Adrenal gland (tissue), 12 donors: ENCODE data around the gene MAPKBP1. TPM values are rescaled to one million over a fixed set of nuclear protein-coding genes. Genes with fewer than 3 reads are reported as not detected.

Experiments used
- DNase-seq, 7 donors: peaks; one replicate each; pipeline ENCODE4 v3.0.0-alpha.2; 2019 to 2020
- H3K27ac ChIP-seq, 5 donors: fragments of 200-600 bp; sonication (generic) in 4 of 5; 1 replicate in 3 of 5; 2 replicates in 2 of 5; pipeline versions ENCODE4 v1.5.1 to v1.8.0; 2016 to 2020; ENCODE audit warnings: mild to moderate bottlenecking in 1 of 5
- H3K27me3 ChIP-seq: fragments of 200-600 bp; 2 replicates; pipeline ENCODE4 v1.8.0; 2021
- H3K36me3 ChIP-seq, 2 donors: fragments of 200-600 bp; replicated peaks in 1 of 2; 1 replicate in 1 of 2; 2 replicates in 1 of 2; pipeline versions ENCODE4 v1.5.1 to v1.8.0; 2018 to 2022
- H3K4me1 ChIP-seq, 2 donors: fragments of 200-600 bp; replicated peaks in 1 of 2; 1 replicate in 1 of 2; 2 replicates in 1 of 2; pipeline versions ENCODE4 v1.5.1 to v1.8.0; 2018 to 2021
- H3K4me3 ChIP-seq, 4 donors: fragments of 200-600 bp; sonication (generic) in 3 of 4; one replicate each; pipeline ENCODE4 v1.5.1; 2016 to 2018
- H3K9me3 ChIP-seq, 3 donors: fragments of 200-600 bp; sonication (generic) in 1 of 3; replicated peaks in 1 of 3; 1 replicate in 2 of 3; 2 replicates in 1 of 3; pipeline versions ENCODE4 v1.5.1 to v1.8.0; 2016 to 2021
- POLR2A ChIP-seq, 2 donors: fragments of 450-650 bp; IDR thresholded peaks; one replicate each; pipeline ENCODE4 v1.6.1; 2017; ENCODE audit warnings: antibody characterized with exemption in 2 of 2, mild to moderate bottlenecking in 2 of 2, moderate library complexity in 1 of 2
- WGBS, 4 donors: extraction: QIAGEN DNeasy Blood & Tissue Kit in 2 of 4; methylation state at CpG; one replicate each; pipeline versions ENCODE4 v1.1.5 to v1.1.7; 2013 to 2017; 5-methylcytosine and 5-hydroxymethylcytosine counted together
- intact Hi-C, 2 donors: fragments of 100-400 bp; cut with DNase I; formaldehyde crosslinking; loops; one replicate each; pipeline versions ENCODE4 v1.14.1 to v1.15.0; 2022 to 2023
- polyA plus RNA-seq, 3 donors: library from polyadenylated mRNA; stranded (reverse); fragments of 200-250 nt in 2 of 3; fragments of 350-450 nt in 1 of 3; fragmentation: Illumina TruSeq in 1 of 3; extraction: RNeasy Lipid Tissue Mini Kit (QIAGEN cat#74804) in 1 of 3; gene quantifications; one replicate each; pipeline ENCODE4 v1.2.3, GENCODE V29; 2013 to 2014
- total RNA-seq, 9 donors: library from RNA; depleted of rRNA in 4 of 9; stranded (reverse); fragments of >200 nt in 4 of 9; fragments of 120-200 nt in 1 of 9; fragmentation: NEBNext Ultra II Directional in 1 of 9; extraction: Animal tissue kit (Norgen Biotek cat#: 25700) in 1 of 9; gene quantifications; one replicate each; pipeline versions ENCODE4 v1.1.0 to v1.2.4, GENCODE V29; 2013 to 2023
- TF ChIP-seq, protein P1 (sequence below), 6 experiments: fragments of 450-650 bp in 4 of 6; fragments of 200-600 bp in 2 of 6; sonication (generic) in 1 of 6; IDR thresholded peaks; 1 replicate in 5 of 6; 2 replicates in 1 of 6; pipeline versions ENCODE4 v1.5.1 to v1.8.0; 2016 to 2021; ENCODE audit warnings: antibody characterized with exemption in 6 of 6, mild to moderate bottlenecking in 2 of 6, moderate library complexity in 1 of 6
- donor health status: healthy with polysubstance abuse.
- donor health status: Bipolar disorder and iron deficiency.
- donor health status: DM: yes; HTN: yes; CAD: no.
- donor health status: DM: no; HTN: no; CAD: no.
- donor health status: DM: no; HTN: no; CAD: no.
- donor health status: DM: yes; HTN: yes; CAD: no.

Gene MAPKBP1
- total and polyA plus RNA-seq, 12 donors: 10.1 to 60.7 (median 22.8) TPM

DNA sequence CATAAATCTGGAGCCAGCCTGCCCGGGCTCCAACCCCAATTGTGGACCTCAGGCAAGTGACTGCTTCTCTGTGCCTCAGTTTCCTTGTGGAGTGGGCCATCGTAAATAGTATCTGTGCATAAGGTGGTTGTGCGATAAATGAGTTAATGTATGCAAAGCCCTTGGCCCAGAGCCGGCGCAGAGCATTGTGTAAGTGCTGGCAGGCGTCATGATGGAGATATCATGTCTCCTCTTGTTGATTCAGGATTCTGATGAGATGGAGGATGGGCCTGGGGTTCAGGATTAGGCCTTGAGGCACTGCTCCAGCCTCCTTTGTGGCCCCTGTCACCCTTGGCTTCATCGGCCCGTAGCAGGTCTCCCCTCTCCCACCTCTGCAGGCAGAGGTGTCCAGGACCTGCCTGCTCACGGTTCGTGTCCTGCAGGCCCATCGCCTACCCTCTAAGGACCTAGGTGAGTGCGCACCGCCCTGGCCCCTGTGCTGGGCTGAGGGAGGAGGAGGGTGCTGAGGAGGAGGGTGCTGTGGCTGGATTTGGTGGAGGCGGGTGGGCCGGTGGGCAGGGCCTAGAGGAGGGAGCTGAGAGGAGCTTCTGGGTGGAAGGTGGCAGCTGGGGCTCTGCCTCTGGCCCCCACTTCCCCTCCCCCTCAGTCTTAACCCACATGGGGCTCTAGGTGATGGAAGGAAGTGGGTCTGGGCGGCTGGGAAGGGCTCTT lies 65.7 kb downstream of the MAPKBP1 start:
- Histone ChIP-seq H3K36me3 (peaks cover 0 to 3% of the 10 kb centered on the region in 2 donors), H3K27me3 (no peaks in the 10 kb centered on the region), H3K4me1 (no peaks in the 10 kb centered on the region), H3K4me3 (no peak overlapping the region), H3K27ac (no peak overlapping the region), H3K9me3 (no peaks in the 10 kb centered on the region)
- 94 to 98% (median 95%) methylated on average over 9 to 16 of the region's 16 CpGs for WGBS, 4 donors
- no peak for TF ChIP-seq POLR2A (IDR thresholded peaks at IDR 0.05)
- TF ChIP-seq, protein P1, sequence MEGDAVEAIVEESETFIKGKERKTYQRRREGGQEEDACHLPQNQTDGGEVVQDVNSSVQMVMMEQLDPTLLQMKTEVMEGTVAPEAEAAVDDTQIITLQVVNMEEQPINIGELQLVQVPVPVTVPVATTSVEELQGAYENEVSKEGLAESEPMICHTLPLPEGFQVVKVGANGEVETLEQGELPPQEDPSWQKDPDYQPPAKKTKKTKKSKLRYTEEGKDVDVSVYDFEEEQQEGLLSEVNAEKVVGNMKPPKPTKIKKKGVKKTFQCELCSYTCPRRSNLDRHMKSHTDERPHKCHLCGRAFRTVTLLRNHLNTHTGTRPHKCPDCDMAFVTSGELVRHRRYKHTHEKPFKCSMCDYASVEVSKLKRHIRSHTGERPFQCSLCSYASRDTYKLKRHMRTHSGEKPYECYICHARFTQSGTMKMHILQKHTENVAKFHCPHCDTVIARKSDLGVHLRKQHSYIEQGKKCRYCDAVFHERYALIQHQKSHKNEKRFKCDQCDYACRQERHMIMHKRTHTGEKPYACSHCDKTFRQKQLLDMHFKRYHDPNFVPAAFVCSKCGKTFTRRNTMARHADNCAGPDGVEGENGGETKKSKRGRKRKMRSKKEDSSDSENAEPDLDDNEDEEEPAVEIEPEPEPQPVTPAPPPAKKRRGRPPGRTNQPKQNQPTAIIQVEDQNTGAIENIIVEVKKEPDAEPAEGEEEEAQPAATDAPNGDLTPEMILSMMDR (IDR thresholded peaks at IDR 0.05): no peak
- intact Hi-C loops: no loop called here
- DNase-seq: no peak

DNA sequence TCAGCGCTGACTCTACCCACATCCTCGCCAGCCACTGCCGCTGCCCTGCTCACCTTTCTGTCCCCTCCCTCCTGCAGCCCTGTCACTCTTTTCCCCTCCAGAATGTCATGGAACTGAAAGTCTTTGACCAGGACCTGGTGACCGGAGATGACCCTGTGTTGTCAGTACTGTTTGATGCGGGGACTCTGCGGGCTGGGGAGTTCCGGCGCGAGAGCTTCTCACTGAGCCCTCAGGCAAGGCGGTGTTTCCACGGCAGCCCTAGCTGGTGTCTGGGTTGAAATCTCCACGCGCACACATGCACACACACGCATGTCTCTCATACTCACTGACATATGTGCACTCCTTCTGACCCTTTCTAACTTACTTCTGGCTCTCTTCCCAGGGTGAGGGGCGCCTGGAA lies 66.4 kb downstream of the MAPKBP1 start:
- DNase-seq: peak in 1 of 7 donors; percentile 74
- Histone ChIP-seq H3K36me3 (peaks cover 0 to 5% of the 10 kb centered on the region in 2 donors), H3K9me3 (no peaks in the 10 kb centered on the region), H3K27me3 (no peaks in the 10 kb centered on the region), H3K4me1 (no peaks in the 10 kb centered on the region), H3K27ac (no peak overlapping the region), H3K4me3 (no peak overlapping the region)
- intact Hi-C loops: no loop called here
- 67 to 96% (median 90%) methylated on average over 5 to 15 of the region's 15 CpGs for WGBS, 4 donors
- TF ChIP-seq, protein P1 (IDR thresholded peaks at IDR 0.05): no peak
- no peak for TF ChIP-seq POLR2A (IDR thresholded peaks at IDR 0.05)

DNA sequence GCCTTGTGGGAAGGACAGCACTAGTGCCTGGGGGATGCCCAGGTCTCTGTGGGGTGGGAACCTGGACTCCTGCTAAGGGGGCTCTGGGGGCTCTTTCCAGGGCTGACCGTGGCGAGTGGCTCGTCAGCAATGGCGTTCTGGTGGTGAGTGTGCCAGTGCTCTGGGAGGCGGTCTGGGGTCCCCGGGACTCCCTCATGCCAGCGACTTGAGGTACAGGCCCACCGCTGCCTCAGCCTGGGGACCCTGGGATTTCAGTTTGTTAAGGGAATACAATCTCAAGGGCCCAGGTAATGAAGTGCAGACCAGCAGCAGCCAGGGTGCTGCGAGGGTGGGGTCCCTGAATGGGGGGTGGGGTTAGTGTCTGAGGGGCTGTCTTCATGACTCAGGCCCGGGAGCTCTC lies 66.8 kb downstream of the MAPKBP1 start:
- H3K27me3 ChIP-seq: no peaks in the 10 kb centered on the region
- intact Hi-C loops: no loop called here
- no peaks in the 10 kb centered on the region for H3K9me3 ChIP-seq
- TF ChIP-seq POLR2A (IDR thresholded peaks at IDR 0.05): no peak
- TF ChIP-seq, protein P1 (IDR thresholded peaks at IDR 0.05): no peak
- H3K36me3 ChIP-seq: peaks cover 0 to 9% of the 10 kb centered on the region in 2 donors
- no peaks in the 10 kb centered on the region for H3K4me1 ChIP-seq
- H3K27ac ChIP-seq: no peak overlapping the region
- WGBS, 4 donors: 82 to 100% (median 94%) methylated on average over 2 to 10 of the region's 10 CpGs
- DNase-seq: no peak
- no peak overlapping the region for H3K4me3 ChIP-seq

DNA sequence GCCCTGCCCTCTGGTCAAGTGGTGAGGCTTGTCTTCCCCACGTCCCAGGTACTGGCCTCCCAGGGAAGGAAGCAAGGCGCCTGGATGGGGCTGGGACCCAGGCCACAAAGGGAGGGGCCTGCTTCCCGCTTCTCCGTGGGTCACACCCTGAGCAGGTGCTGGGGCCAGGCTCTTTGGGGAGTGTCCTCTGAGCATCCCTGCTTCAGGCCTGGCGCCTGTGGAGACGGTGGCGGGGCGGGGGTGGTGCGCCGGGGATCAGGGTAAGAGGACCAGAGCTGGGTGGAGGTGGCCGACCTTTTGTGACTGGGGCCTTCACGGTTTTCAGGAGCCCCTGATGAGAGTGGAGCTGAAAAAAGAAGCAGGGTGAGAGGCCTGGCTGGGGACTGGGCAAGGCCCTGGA lies 67.9 kb downstream of the MAPKBP1 start:
- 79 to 91% (median 83%) methylated on average over 4 to 12 of the region's 12 CpGs for WGBS, 4 donors
- Histone ChIP-seq H3K27ac (no peak overlapping the region), H3K4me1 (no peaks in the 10 kb centered on the region), H3K36me3 (peaks cover 0 to 19% of the 10 kb centered on the region in 2 donors), H3K9me3 (no peaks in the 10 kb centered on the region), H3K27me3 (no peaks in the 10 kb centered on the region), H3K4me3 (no peak overlapping the region)
- no peak for DNase-seq
- intact Hi-C loops: no loop called here
- TF ChIP-seq, protein P1 (IDR thresholded peaks at IDR 0.05): no peak
- TF ChIP-seq POLR2A (IDR thresholded peaks at IDR 0.05): no peak
